MM.1S (cell line): Measurements from ENCODE around the gene AKAP9.
"Not testable (repeated sequence)": the region's sequence is repeated elsewhere in the genome, so short reads cannot be mapped to it uniquely, and the experiment has no call there.

Experiments
- CTCF ChIP-seq: fragments of 300-600 bp; sonication (generic); IDR thresholded peaks from 2 replicates; pipeline ENCODE4 v1.5.1; 2016; ENCODE audit warnings: antibody characterized with exemption, low read length, mixed read lengths
- EZH2 ChIP-seq: fragments of 300-600 bp; sonication (generic); optimal IDR thresholded peaks from 2 replicates; pipeline ENCODE3; 2017; ENCODE audit warnings: low read depth, mild to moderate bottlenecking, antibody characterized with exemption, low read length, mixed read lengths
- EZH2phosphoT487 ChIP-seq: fragments of 300-600 bp; sonication (generic); IDR thresholded peaks from 2 replicates; pipeline ENCODE4 v1.6.1; 2018; ENCODE audit warnings: antibody characterized with exemption, low read length

DNA sequence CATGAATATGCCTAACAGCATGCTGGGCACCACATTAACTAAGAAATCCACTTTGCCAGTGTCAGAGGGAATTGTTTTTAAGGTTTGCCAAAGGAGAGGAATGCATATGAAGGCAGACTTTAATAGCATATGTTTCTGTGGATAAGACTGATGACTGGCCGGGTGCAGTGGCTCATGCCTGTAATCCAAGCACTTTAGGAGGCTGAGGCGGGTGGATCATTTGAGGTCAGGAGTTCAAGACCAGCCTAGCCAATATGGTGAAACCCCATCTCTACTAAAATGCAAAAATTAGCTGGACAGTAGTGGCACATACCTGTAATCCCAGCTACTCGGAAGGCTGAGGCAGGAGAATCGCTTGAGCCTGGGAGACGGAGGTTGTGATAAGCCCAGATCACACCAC lies 47.0 kb upstream of the AKAP9 start:
- TF ChIP-seq CTCF, EZH2, EZH2phosphoT487: not testable (repeated sequence)
